Left ventricle myocardium superior (tissue), 1 donor: ENCODE data around the gene TMEM240. TPM values are rescaled to one million over a fixed set of nuclear protein-coding genes. Genes with fewer than 3 reads are reported as not detected.
"Not testable (repeated sequence)": the region's sequence is repeated elsewhere in the genome, so short reads cannot be mapped to it uniquely, and the experiment has no call there.

Experiments used
- ATAC-seq: fragments of 200-7000 bp; cut with Tn5 transposase; one replicate; pipeline ENCODE4 v1.9.1; 2020; ENCODE audit warnings: mild to moderate bottlenecking, moderate library complexity
- DNase-seq: peaks from one replicate; pipeline ENCODE4 v3.0.0-alpha.2; 2020
- intact Hi-C: fragments of 100-400 bp; cut with micrococcal nuclease; formaldehyde crosslinking; loops from one replicate; pipeline ENCODE4 v1.11.0; 2022
- total RNA-seq: library from RNA; stranded (reverse); fragmentation: NEBNext Ultra II Directional; extraction: Animal tissue kit (Norgen Biotek cat#: 25700); gene quantifications from one replicate; pipeline ENCODE4 v1.2.1, GENCODE V29; 2021
- donor health status: DM: no; HTN: yes; CAD: no; lungs with severe emphysema.

Gene TMEM240
- total RNA-seq, 1 donor from 2014 or later: 8.9 TPM

DNA sequence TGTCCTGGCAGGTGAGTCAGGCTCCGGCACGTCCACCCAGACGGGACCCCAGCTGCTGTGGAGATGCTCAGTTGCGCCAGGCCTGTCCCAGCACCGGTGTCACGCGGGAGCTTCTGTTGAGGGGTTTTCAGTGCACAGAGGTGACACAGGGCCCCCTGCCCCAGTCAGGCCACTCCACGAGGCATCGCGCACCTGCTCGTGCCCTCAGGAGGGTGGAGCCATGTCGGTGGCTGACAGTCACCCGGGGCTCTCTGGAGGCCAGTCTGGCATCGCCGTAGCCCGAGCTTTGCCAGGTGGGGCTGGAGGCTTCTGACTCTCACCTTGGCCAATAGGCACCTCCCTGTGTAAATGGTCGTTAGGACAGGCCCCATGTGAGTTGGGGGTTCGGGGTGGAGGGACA lies 11.1 kb downstream of the TMEM240 start:
- intact Hi-C loops: no loop called here

DNA sequence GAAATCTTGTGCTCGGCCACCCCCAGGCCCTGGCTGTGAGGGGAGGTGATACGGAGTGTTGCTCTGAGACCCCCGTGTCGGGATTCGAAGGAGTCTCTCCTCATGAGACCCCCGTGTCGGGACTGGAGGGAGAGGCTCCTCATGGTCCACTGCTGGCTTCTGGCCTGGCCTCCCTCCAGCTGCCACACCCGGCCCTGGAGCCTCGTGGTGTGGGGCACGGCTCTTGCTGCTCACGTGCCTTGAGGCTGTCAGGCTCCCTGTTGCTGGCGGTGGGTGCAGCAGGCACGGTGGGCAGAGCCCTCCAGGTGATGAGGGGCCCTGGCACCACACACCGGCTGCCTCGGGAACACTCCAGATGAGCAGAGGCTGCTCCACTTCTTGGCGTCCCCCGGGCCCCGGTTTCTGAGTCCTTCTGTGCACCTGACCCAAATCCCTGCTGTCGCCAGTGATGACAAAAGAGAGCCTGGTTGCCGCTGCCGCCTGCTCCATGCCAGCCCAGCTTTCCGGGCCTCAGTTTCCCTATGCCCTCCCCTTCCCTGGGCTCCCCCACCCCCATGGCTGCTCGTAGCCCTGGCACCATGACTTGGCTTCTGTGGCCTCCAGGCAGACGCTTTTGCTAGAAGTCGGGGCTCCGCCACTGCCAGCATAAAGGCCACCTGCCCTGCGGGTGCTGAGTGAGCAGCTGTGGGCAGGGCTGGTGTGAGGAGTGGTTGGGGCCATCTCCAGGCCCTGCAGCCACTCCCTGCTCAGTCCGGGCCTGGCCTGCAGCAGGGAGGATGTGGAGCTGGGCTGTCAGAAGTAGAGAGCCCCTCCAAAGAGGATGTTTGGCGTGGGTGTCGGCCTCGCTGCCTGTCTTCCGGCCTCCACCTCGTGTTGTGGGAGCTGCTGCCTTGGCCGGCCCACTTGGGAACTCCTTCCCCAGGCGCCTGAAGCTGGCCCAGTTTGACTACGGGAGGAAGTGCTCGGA lies 11.8 kb downstream of the TMEM240 start:
- intact Hi-C loops: no loop called here
- ATAC-seq (no peak), DNase-seq (no peak)

More for the DNA sequence above, 11.1 kb downstream of the TMEM240 start:
- DNase-seq (no peak), ATAC-seq (no peak)

DNA sequence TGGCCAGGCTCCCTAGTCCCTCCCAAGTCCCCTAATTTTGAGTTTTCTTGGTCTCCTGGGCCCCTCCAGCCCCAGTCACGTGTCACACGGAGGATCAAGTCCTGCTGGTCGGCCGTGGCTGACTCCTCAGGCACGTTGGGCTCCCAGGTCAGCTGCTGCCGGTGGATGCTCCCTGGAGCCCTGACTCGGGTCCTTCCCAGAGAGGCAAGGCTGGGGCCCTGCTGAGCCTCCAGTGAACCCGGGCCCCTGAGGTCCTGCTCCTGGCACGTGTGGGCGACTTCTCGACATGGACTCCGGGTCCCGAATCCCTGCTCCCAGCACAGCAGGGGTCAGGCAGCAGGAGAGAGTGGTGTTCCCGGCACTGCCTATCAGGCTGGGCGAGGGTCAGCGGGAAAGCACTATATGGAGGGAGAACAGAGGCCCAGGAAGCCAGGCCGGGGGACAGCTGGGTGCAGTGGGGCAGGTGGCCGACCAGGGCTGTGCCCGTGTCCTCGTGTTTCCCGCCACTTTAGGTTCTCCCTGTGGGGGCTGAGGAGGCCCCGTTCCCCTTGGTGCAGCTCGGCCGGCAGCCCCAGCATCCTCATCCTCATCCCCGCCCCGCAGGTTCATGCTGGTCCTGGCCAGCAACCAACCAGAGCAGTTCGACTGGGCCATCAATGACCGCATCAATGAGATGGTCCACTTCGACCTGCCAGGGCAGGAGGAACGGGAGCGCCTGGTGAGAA lies 13.2 kb downstream of the TMEM240 start:
- intact Hi-C loops: no loop called here
- no peak for ATAC-seq
- no peak for DNase-seq

DNA sequence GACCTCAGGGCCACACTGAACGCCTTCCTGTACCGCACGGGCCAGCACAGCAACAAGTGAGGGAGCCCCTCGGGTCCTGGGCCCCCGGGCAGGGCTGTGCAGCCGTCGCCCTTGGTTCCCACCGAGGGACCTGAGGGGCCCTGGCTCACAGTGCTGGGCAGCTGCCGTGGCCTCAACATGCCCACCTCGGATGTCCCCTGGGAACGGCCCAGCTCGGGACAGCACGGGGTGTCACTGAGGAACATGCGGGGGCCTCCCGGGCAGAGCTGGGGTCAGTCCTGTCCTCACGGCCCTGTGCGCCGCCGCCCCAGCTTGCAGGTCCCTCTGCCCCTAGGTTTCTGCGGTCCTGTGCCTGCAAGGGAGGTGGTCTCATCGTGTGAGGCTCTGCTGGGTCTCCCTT lies 13.9 kb downstream of the TMEM240 start:
- DNase-seq, ATAC-seq, intact Hi-C loops: not testable (repeated sequence)

DNA sequence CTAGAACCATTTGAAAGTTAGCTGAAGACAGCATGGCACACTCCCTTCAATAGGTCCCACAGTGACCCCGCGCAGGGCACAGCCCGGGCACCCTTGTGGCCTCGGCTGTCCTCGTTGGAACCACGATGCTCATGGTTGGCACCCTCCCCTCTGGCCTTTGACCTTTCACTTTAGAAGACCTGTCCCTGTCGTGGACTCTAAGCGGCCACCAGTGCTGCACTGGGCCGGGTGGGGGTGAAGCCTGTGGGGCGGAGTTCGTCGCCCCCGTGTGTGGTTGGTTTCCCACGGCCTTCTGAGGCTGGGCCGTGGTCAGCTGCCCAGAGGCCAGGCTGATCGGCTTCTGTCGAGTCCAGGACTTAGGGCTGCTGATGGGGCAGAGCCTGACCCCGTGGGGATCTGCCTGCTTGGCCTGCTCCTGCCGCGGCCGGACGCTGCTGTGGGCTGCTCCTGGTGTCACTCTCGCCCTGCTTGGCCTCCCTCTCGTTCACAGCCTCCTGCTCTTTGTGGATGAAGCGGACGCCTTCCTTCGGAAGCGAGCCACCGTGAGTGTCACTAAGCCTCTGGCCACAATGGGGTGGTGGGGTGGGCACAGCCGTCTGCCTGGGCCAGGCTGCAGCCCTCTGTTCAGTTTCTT lies 15.6 kb downstream of the TMEM240 start:
- ATAC-seq, DNase-seq, intact Hi-C loops: not testable (repeated sequence)

DNA sequence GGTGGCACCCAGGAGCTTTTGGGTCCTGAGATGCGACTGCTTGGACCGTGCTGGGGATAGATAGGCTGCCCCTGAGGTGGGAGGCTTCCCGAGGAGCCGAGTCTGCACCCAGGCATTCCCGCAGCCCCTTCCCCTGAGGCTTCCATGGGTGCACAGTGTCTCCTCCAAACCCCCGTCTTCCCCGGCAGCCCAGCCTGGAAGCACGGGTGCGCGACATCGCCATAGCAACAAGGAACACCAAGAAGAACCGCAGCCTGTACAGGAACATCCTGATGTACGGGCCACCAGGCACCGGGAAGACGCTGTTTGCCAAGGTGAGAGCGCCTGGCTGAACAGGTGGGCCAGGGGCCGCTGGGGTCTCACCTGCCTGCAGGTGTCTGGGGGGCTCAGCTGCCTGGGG lies 16.8 kb downstream of the TMEM240 start:
- ATAC-seq, DNase-seq, intact Hi-C loops: not testable (repeated sequence)

DNA sequence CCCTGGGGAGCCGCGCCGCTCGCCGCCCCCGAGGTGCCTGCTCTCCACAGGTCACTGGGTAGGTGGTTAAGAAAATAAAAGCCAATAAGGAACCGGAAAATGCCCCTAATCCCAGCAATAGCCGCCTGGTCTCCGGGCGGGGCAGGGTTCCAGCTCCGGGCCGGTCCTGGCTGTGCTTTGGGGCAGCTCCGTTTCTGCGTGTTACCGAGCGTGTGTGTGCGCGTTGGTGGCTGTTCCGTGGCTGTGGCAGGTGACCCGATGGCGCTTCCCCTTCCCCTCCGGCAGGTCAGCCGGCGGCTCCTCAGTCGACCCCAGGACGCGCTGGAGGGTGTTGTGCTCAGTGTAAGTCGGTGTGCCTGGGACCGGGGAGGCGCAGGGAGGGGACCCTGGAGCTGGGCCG lies 17.2 kb downstream of the TMEM240 start:
- intact Hi-C loops, DNase-seq, ATAC-seq: not testable (repeated sequence)

DNA sequence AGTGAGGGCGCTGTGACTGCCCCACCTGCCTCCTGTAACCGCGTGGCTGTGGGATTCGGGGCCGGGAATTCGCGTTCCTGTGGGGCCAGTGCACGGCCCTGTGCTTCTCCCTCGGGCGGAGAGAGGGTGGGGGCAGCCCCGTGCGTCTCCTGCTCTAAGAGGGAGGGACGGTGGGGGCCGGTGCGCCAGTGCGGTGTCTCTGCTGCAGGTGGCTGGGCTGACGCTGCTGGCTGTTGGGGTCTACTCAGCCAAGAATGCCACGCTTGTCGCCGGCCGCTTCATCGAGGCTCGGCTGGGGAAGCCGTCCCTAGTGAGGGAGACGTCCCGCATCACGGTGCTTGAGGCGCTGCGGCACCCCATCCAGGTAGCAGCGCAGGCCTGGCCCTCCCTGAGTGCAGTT lies 17.9 kb downstream of the TMEM240 start:
- intact Hi-C loops, DNase-seq, ATAC-seq: not testable (repeated sequence)

DNA sequence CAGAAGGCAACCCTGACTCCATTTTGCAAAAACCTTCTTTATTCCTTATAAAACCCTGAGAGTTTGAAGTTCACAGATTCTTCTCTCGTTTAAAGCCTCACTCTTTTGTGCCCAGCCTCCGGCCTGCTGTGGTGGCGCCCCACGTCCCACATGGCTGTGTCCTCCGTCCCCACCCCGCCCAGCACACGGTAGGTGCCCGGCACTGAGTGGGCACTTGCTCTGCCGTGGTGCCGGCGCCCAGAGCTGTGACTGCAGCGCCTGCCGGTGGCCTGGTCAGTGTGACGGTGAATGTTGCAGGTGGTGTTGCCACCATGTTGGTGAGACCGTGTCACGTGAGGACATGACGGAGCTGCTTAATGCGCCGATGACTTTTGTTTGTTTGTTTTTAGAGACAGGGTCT lies 19.1 kb downstream of the TMEM240 start:
- no peak for ATAC-seq
- intact Hi-C loops: no loop called here
- no peak for DNase-seq

DNA sequence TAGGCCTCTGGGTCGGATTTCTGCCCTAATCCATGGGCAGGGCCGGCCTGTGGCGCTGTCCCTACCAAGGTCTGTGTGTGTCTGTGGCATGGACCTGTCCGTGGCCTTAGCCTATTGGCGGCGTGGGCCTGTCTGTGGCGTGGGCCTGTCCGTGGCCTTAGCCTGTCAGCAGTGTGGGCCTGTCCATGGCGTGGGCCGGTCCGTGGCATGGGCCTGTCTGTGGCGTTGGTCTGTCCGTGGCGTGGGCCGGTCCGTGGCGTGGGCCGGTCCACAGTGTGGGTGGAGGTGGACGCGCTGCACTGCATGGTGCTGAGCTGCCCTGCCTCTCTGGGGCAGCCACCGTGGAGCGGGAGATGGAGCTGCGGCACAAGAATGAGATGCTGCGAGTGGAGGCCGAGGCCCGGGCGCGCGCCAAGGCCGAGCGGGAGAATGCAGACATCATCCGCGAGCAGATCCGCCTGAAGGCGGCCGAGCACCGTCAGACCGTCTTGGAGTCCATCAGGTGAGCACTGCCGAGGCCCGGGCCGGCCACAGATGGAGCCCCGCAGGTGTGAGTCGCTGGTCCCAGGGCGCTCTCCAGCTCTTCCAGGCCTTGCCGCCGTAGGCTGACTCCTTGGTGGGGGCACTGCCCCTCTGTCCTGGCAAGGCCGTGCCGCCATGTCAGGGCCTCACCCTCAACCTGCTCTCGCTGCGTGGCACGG lies 20.5 kb downstream of the TMEM240 start:
- intact Hi-C loops, DNase-seq, ATAC-seq: not testable (repeated sequence)

DNA sequence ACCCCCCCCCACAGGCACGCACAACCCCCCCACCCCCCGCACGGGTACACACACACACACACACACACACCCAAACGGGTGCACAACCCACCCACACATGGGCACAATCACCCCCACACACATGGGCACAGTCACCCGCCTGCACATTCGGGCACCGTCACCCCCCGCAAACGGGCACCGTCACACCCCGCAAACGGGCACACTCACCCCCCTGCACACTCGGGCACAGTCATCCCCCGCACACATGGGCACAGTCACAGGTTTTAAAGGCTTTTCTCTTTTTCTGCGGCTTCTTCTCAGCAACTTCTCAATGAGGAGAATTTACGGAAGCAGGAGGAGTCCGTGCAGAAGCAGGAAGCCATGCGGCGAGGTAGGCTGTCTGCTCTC lies 21.8 kb downstream of the TMEM240 start:
- DNase-seq, ATAC-seq, intact Hi-C loops: not testable (repeated sequence)

DNA sequence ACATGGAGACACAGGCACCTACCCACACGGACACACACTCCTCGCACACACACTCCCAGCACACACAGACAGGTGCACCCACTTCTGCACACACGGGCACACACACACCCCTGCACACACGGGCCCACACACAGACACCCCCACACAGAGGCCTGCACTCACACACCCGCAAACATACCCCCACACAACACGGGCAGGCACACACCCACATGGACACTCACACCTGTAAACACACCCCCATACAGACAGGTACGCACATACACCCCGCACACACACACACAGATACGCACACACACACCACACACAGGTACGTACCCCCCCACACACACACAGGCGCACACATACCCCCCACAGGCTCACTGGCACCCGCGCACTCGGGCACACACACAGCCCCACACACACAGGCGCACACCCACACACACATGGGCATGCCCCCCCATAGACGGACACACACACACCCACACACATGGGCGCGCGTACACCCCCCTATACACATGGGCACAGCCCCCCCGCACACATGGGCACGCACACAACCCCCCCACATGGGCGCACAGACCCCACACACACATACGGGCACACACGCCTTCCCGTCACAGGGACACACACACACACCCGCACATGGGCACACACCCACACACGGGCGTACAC lies 22.3 kb downstream of the TMEM240 start:
- ATAC-seq (no peak), DNase-seq (no peak)
- intact Hi-C loops: no loop called here

DNA sequence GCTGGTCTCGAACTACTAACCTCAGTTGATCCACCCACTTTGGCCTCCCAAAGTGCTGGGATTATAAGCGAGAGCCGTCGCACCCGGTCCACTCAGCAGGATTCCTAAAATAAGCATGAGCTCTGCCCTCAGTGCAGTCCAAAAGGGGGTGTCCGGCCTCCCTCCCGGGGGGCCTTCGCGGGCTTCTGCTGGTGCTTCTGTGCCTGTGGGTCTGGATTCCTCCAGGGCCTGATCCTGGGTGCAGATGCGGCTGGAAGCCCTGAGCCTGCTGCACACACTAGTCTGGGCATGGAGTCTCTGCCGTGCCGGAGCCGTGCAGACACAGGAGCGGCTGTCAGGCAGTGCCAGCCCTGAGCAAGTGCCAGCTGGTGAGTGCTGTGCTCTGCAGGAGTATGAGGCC lies 23.5 kb downstream of the TMEM240 start:
- DNase-seq, intact Hi-C loops, ATAC-seq: not testable (repeated sequence)

DNA sequence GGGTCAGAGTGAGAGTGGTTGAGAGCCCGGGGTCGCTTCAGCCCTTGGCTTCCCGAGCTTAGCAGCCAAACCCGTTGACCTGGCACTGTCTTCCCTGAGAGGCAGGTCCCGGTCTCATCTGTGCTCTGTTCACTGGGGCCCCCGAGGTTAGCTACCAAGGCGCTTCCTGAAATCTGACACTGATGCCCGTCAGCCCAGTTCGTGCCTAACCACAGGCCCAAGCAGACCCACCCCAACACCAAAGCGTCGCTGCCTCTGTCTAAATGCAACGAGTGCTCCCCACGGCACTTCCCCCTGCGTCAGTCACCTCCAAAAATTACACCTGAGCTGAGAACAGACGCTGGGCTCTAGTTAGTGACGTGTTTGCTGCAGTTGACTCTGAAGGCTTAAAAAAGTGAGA lies 26.0 kb downstream of the TMEM240 start:
- DNase-seq, intact Hi-C loops, ATAC-seq: not testable (repeated sequence)

DNA sequence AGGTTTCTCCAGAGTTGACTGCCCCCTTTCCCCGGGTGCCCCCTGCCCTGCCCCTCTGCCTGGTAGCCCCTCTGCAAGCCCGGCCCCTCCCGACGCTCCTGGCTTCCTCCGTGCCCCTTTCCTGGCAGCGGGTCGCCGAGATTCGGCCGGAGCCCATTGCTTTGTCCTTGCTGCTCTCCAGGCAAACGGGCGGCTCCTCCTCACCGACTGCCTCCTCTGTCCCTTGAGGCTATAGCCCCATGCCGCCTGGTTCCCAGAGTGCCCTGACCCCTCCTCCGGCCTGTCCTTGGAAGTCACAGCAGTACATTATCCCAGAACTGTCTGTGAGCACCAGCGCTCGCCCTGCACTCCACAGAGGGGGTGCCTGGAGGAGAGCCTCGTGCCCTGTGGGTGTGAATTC lies 26.7 kb downstream of the TMEM240 start:
- ATAC-seq, intact Hi-C loops: not testable (repeated sequence)

DNA sequence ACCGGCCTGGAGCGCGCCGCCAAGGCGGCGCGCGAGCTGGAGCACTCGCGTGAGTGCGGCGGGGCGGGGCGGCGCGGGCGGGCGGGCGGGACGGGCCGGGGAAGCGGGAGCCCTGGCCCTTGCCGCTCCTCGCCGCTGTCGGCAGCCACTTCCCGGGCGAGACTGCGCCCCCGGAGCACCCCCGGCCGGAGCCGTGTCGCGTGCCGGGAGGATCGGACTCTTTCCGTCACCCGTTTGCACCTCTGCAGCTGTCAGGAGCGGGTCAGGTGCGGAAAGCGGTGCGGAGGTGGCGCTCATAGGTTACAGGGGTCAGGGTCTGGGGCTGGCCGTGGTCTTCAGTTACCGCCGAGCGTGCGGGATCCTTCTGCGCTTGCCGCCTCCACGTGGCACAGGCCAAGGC lies 28.0 kb downstream of the TMEM240 start:
- DNase-seq, ATAC-seq, intact Hi-C loops: not testable (repeated sequence)

More for the DNA sequence above, 26.7 kb downstream of the TMEM240 start:
- not testable (repeated sequence) for DNase-seq

DNA sequence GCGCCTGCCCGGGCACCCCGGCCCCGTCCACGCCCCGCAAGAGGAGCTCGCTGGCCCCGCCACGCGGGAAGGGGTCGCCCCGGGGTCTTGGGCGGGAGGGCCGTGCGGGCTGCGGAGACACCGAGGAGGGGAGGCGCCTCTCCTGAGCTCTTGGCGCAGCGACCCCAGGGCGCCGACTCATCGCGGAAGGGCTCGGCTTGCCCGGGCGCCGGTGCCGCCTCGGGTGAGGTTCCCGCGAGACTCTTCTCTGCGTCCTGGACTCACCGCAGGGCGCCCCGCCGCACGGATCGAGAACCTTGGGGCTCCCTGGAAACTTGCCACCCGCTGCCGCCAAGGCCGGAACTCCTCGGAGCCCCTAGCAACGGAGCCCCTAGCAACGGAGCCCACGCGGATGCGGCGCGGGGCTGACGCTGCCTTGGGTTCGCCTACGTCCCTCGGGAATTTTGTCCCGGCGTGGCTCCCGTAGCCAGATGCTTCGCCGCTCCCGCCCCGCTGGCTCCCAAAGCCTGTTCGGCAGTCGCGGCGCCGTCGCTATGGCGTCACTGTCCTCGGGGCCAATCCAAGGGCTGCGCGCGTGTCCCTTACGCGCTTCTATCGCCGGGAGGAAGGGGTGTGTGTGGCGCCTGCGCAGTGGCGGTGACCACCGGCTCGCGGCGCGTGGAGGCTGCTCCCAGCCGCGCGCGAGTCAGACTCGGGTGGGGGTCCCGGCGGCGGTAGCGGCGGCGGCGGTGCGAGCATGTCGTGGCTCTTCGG lies 28.7 kb downstream of the TMEM240 start, which contains the start of gene ATAD3A:
Gene ATAD3A, plus strand, starts transcription at position 630 of the 753 bp plus-strand sequence. Its CDS starts 107 bp downstream, at position 737.
- ATAC-seq: peak; percentile 97
- intact Hi-C loops: no loop called here

More for the DNA sequence above, 28.7 kb downstream of the TMEM240 start, which contains the start of gene ATAD3A:
- DNase-seq: peak; percentile 100
